GM19372 (cell line): ENCODE results near the gene SH3BP2.

Source experiments
- ATAC-seq: cut with Tn5 transposase; IDR thresholded peaks from one replicate; pipeline ENCODE4 v1.9.1; 2021; ENCODE audit warnings: mild to moderate bottlenecking, low read depth, moderate library complexity; ENCODE audit not compliant: unreplicated experiment

Gene SH3BP2

GRCh38 chr4:2816401-2816954 lies 23.6 kb downstream of the SH3BP2 start:
- ATAC-seq = no peak

DNA sequence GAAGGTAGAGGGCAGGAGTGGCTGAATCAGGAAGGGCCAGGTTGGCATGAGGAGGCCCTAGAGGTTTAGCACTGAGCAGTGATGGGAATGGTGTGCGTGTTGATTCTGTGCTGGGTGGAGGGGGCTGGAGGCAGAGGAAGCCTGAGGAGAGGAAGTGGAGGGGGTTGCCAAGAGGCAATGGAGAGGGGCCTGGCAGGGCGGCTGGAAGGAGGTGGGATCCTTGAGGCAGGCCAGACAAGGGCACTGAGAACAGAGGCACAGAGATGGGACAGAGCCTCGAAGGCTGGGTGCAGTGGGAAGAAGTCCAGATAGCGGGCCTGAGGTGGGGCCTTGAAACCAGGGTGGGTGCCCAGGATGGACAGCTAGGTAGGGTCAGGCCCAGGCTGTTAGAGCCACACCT lies 24.3 kb downstream of the SH3BP2 start:
- ATAC-seq = no peak

GRCh38 chr4:2817701-2818350 lies 24.9 kb downstream of the SH3BP2 start:
- ATAC-seq = no peak

DNA sequence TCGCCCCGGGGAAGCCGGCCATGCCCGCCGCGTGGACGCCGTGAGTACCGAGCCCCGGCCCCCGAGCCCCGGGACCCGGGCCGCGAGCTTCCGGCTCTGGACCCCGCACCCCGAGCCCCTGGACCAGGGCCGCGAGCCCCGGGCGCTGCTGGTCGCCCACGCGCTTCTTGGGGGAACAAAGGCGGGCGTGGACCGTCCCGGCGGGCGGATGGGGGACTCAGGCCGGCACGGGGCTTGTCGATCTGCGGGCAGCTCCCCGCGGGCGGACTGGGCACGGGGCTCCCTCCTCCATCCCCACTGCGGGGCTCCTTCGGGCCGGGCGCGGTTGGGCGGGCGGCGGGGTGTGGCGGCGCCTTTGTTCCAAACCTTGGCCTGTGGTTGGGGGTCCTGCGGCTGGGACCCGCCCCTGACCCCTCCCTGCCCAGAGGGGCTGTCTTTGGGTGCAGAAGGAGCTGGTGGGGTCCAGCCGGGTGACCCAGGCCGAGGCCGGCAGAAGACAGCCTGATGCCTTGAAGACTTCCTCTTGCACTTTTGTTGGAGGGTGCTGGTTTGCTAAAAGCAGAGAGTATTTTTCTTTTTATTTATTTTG lies 25.6 kb downstream of the SH3BP2 start:
- no peak for ATAC-seq

- ATAC-seq = no peak
Measured at GRCh38 chr4:2819244-2820215, 26.6 kb downstream of the SH3BP2 start.

DNA sequence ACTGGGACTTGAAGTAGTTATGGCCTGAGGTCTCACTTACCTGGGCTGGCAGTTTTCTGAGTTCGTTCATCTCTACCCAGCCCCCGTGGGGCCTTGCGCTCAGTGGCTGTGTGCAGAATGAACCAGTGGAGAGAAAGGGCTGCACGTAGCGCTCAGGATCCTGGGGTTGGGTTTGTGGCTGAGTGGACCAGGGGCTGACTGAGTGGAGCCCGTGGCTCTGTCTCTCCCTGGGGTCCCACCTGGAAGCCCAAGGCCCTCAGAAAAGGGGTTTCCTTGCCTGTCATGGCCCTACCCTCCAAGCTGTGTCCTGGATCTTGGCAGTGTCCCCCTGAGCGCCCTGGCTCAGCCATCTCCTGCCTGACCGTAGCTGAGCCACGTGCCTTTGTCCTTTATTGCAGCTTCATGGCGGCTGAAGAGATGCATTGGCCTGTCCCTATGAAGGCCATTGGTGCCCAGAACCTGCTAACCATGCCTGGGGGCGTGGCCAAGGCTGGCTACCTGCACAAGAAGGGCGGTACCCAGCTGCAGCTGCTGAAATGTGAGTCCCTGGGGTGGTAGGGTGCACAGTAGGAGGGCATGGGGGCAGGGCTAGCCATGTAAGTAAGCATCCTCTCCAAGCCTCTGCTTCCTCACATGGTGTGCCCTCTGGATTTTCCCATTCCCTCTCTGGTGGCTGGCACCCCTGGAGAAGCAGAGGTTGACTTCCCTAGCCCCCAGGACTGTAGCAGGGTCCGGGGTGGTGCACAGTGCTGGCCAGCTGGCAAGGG lies 27.5 kb downstream of the SH3BP2 start:
- no peak for ATAC-seq

DNA sequence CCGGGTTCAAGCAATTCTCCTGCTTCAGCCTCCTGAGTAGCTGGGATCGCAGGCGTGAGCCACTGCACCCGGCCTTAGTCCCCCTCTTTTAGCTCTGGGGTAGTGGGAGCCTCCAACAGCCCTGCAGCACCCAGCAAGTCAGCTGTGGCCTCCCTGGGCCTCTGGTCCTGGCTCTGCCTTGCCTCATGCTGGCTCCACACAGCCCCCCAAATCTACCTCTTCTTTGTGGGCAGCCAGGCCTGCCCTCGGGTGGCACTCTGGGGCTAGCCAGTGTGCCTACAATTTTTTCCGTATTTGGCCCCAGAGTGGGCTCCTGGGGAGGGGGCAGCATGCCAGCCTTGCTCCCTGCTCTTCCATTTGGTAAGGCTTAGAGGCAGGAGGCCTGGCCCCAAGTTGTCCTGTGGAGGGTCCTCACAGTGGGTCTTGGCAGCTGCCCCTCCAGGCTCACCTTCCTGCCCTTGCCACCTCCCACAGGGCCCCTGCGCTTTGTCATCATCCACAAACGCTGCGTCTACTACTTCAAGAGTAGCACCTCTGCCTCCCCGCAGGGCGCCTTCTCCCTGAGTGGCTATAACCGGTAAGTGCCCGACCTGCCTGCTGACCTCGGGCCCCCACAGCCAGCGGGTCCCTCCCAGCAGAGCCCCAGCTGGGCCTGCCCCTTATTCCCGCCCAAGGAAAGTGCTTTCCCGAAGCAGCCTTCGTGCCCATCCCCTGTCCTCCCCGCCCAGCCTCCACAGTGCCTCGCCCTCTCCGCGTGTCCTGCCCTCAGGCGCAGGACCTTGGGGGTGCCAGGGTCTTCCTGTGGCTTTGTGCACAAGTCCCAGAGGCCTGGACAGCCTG lies 29.8 kb downstream of the SH3BP2 start:
- ATAC-seq = no peak

- no peak for ATAC-seq
Measured at GRCh38 chr4:2823301-2823670, 30.4 kb downstream of the SH3BP2 start.

DNA sequence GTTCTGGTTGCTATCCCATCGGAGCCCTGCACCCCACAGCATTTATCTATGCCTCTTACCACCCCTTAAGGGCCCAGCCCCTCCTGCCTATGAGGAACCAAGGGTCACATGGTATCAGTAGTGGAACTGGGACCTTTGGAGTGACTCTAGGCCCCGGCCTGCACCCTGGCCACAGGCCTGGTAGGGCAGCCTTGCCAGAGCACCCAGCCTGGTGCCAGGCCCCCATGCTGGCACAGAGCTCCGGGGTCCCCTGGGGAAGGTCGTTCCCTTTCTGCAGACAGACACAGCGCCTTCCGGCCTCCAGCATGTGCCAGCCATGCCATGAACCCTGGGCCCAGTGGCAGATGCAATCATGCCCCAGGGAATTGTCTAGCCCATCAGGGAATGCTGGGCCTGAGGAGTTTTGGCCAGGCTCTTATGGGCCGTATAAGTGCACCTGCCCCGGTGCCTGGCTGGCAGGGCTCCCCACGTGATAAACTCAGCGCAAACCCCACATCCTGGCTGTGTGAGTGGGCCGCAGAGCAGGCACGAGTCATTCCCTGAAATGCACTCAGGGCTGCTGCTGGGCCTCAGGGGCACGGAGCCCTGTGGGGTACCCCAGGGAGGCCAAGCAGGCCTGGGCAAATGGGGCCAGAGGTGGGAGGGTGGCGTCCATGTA lies 30.9 kb downstream of the SH3BP2 start:
- ATAC-seq = no peak

- no peak for ATAC-seq
Measured at GRCh38 chr4:2824329-2824835, 31.5 kb downstream of the SH3BP2 start.

GRCh38 chr4:2824836-2825381 lies 32.0 kb downstream of the SH3BP2 start:
- ATAC-seq = no peak

DNA sequence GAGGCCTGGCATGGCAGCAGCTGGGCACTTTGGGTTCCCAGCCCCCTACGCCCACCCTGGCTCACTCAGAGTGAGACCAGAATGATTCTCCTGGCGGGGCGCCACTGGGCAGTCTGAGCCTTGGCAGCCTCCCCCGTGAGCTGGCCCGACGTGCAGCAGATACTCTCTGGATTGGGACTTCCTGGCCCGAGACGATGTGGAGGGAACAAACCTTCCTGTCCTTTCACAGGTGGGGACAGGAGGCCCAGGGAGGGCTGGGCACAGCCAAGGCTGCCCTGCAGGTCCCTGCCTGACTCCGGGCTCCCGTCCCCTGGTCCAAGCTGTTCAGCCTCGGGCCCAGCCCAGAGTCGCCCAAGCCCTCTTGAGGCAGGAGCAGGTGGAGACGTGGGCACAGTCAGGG lies 32.9 kb downstream of the SH3BP2 start:
- ATAC-seq = no peak

DNA sequence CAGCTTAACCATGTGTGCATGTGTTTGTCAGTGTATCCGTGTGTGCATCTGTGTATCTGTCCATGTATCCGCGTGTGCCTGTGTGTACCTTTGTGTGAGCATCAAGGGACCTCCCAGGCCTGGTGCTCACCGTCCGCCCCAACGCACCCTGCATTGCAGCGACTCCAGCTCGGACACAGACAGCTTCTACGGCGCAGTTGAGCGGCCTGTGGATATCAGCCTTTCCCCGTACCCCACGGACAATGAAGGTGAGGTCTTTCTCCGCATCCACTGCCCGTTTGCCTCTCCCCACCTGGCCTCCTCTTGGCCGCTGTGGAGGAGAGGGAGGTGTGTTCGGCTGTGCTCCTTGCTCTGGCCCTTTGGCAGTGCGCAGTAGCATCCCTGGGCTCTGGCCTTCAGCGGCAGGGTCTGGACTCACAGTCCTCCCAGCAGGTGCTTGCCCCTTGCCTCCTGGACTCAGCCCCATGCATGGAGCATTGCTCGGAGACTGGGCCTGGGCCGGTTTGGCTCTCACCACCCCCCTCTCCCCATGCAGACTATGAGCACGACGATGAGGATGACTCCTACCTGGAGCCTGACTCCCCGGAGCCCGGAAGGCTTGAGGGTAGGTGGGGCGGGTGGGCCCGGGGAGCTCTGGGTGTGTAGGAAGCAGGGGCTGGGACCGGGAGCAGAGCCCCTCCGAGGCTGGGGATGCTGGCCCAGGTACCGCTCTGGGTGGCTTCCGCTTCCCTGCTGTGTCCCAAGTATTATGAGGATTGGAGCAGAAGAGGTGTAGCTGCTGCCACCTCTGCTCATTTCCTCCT lies 34.4 kb downstream of the SH3BP2 start:
- ATAC-seq = no peak

GRCh38 chr4:2827874-2828751 lies 35.2 kb downstream of the SH3BP2 start:
- ATAC-seq = no peak

GRCh38 chr4:2828758-2829181 lies 35.9 kb downstream of the SH3BP2 start:
- no peak for ATAC-seq

GRCh38 chr4:2829321-2829932 lies 36.5 kb downstream of the SH3BP2 start:
- ATAC-seq = no peak
